Measurements from ENCODE around the gene SYNPR.
A peak's percentile ranks its signal among the peaks of the same experiment; 100 is the strongest.

SYNPR gene

DNA sequence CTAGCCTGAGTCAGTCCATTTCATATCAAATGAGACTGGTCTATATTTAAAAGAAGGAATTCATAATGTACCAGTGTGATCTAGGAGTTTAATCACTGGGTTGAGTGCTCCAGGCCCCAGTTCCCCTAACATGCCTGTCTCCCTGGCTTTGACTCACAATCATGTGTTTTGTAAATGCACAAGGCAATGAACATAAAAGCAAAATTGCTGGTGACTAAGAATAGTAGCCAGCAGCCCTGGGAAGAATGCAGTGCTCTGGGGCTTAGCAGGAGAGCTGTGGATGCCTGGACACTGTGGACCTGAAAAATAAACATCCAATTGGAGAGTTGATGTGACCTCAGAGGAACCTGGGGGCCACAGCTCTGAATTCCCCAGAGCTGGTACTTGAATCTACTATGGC lies 50.3 kb downstream of the SYNPR start:
- TF ChIP-seq, protein P1, sequence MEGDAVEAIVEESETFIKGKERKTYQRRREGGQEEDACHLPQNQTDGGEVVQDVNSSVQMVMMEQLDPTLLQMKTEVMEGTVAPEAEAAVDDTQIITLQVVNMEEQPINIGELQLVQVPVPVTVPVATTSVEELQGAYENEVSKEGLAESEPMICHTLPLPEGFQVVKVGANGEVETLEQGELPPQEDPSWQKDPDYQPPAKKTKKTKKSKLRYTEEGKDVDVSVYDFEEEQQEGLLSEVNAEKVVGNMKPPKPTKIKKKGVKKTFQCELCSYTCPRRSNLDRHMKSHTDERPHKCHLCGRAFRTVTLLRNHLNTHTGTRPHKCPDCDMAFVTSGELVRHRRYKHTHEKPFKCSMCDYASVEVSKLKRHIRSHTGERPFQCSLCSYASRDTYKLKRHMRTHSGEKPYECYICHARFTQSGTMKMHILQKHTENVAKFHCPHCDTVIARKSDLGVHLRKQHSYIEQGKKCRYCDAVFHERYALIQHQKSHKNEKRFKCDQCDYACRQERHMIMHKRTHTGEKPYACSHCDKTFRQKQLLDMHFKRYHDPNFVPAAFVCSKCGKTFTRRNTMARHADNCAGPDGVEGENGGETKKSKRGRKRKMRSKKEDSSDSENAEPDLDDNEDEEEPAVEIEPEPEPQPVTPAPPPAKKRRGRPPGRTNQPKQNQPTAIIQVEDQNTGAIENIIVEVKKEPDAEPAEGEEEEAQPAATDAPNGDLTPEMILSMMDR (conservative IDR thresholded peaks at IDR 0.05; ENCODE audit: low read length) = no peak
- DNase-seq (ENCODE audit: low read depth) = peak; percentile 29
- H3K4me3 ChIP-seq (ENCODE audit: low read length) = no peak overlapping the region

DNA sequence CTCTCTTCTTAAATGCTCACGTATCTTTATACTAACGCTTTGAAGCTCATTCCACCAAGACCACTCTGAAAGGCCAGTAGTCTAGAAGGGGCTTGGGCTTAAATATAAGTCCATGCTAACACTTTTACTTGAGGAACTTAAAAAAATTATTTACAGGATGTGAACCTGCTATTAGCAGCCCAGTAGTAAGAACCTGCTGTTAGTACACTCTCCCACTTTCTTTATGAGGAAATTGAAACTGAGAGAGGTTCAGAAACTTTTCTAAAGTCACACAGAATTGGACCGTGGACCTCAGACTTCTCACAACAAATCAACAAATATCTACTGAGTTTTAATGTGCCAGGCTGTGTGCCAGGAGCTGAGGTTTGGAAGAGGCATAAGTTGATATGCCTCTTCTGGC lies 53.4 kb downstream of the SYNPR start:
- H3K4me3 ChIP-seq (ENCODE audit: low read length) = no peak overlapping the region
- DNase-seq (ENCODE audit: low read depth) = no peak
- TF ChIP-seq, protein P1 (conservative IDR thresholded peaks at IDR 0.05; ENCODE audit: low read length) = no peak

DNA sequence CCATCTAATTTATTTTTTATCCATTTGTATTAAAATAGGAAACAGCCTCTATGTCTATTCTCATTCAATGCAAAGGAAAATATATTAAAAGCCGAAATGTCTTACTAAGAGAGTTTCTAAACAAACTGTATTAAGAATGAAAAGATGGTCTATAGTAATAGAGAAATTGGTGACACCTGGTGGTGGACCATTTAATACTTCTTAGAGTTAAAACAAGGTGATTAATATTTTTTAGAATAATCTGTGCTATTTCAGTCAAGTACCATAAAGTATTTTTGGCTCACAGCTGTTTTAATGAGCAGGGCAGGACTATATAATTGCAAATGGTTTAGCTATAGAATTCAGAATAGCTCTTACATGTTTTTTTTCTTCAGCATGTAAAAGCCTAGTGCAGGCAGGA lies 55.7 kb downstream of the SYNPR start:
- H3K4me3 ChIP-seq (ENCODE audit: low read length) = no peak overlapping the region
- TF ChIP-seq, protein P1 (conservative IDR thresholded peaks at IDR 0.05; ENCODE audit: low read length) = peak; percentile 23
- DNase-seq (ENCODE audit: low read depth) = peak; percentile 5

DNA sequence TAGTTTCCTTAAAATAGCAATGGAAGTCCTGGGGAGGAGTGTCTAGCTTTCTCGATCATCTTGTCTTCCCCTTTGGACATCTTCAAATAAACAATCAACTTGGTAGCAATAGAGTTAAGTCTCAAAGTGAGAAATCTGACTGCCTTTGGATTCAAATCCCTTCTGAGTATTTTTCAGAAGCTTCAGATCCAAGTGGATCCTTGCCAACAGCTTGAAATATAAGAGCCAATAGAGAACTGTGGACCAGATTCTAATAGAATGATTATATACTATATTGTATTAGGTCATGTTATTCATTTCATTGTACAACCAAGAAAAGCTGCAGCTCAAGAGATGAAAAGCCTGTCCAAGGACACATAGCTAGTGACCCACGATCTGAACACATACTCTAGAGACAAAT lies 60.2 kb downstream of the SYNPR start:
- no peak overlapping the region for H3K4me3 ChIP-seq (ENCODE audit: low read length)
- TF ChIP-seq, protein P1 (conservative IDR thresholded peaks at IDR 0.05; ENCODE audit: low read length) = no peak
- DNase-seq (ENCODE audit: low read depth) = no peak

DNA sequence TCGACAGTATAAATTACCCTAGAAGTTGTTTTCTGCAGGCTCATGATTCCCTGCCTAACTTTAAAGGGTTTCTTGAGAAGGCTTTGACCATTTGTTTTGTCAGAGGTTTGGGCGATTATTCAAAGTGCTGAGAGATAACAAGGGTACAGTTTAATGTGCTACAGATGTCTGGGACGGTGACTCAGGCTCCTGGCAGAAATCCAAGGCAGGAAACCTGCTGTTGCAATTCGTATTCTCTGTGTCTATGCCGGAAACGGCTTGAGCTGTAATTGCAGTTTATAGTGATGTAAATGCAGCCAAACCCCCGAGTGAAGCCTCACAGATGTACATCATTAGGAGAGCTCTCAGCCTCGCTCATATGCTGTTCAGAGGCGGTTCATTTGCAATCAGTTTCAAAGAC lies 65.6 kb downstream of the SYNPR start:
- peak; percentile 98 for DNase-seq (ENCODE audit: low read depth)
- TF ChIP-seq, protein P1 (conservative IDR thresholded peaks at IDR 0.05; ENCODE audit: low read length) = no peak
- H3K4me3 ChIP-seq (ENCODE audit: low read length) = no peak overlapping the region

DNA sequence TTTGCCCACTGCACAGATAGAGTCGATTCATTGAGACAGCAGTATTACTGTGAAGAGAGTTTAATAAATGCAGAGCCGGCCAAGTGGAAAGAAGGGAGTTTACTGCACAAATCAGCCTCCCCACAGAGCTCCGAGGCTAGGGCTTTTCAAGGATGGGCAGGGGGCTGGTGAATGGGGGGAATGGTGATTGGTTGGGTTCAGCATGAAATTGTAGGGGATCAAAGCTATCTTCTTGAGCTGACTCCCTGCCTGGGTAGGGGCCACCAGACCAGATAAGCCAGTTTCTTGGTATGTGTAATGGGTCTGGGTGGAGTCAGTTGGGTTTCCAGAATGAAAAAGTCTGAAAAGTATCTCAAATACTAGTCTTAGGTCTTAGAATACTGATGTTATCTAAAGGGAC lies 66.6 kb downstream of the SYNPR start:
- no peak for DNase-seq (ENCODE audit: low read depth)
- TF ChIP-seq, protein P1 (conservative IDR thresholded peaks at IDR 0.05; ENCODE audit: low read length) = no peak
- no peak overlapping the region for H3K4me3 ChIP-seq (ENCODE audit: low read length)

DNA sequence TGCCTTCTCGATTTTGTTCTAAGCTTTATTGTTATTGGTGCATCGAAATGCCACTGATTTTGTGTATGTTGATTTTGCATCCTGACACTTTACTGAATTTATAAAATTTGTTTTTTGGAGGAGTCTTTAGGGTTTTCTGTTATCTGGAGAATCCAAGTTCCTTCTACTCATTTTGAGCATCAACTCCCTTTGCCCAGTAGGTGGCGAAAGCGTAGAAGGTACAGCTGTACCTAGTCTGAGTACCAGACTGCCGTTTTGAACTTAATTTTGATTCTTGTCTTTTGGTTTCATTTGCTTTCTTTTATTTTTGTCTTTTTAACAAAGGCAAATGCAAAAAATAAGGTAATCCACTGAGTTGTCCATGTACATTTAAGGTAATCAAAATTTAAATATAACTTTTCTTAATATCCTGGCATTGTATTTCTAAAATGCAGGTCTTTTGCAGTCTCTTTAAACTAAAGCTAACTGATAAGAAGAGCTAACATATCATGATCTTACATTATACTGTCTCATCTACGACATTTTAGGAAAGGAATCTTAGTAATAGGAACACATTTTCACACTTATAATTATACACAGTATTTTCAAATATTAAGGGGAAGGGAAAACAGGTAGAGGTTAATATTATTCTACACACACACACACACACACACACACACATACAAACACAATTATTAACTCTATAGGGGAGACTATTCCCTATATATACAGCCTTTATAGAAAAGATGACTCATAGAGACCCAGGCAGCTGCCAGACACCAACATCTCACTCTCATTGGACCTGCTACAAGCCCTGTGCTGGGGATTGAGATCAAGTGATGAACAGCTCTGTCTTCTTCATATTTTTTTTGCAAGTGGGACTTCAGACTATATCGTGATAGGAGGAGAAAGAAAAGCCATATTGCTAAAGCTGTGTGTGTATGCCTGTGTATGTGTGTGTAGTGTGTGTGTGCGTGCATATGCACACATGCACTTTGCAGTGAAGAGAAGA lies 71.8 kb downstream of the SYNPR start:
- TF ChIP-seq, protein P1 (conservative IDR thresholded peaks at IDR 0.05; ENCODE audit: low read length) = peak; percentile 97
- DNase-seq (ENCODE audit: low read depth) = peak; percentile 71
- H3K4me3 ChIP-seq (ENCODE audit: low read length) = no peak overlapping the region
